GM19240 (cell line): ENCODE measurements around the gene ZNF536.

ENCODE experiments used
- DNase-seq: peaks from one replicate; pipeline ENCODE4 v3.0.0; 2011; ENCODE audit warnings: low spot score; ENCODE audit not compliant: insufficient read length

ZNF536 gene

DNA sequence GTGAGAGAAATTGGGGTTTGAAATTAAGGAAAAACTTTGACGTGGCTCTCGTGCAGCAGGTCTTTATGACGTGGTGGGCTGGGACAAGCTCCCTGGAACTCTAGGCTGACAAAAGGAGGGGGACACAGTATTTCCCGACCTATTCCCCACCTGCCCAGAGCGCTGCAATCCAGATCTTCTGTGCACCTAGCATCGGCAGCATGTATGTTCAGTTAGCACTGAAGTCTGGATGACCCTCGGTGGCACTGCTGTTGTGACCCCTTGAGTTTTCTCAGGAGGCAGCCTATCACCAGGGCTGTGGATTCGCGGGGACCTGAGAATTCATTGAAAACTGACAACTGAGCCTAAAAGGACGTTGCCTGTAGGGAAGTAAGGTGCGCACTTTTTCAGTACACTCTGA is 9.1 kb upstream of the ZNF536 start:
- DNase-seq: no peak

DNA sequence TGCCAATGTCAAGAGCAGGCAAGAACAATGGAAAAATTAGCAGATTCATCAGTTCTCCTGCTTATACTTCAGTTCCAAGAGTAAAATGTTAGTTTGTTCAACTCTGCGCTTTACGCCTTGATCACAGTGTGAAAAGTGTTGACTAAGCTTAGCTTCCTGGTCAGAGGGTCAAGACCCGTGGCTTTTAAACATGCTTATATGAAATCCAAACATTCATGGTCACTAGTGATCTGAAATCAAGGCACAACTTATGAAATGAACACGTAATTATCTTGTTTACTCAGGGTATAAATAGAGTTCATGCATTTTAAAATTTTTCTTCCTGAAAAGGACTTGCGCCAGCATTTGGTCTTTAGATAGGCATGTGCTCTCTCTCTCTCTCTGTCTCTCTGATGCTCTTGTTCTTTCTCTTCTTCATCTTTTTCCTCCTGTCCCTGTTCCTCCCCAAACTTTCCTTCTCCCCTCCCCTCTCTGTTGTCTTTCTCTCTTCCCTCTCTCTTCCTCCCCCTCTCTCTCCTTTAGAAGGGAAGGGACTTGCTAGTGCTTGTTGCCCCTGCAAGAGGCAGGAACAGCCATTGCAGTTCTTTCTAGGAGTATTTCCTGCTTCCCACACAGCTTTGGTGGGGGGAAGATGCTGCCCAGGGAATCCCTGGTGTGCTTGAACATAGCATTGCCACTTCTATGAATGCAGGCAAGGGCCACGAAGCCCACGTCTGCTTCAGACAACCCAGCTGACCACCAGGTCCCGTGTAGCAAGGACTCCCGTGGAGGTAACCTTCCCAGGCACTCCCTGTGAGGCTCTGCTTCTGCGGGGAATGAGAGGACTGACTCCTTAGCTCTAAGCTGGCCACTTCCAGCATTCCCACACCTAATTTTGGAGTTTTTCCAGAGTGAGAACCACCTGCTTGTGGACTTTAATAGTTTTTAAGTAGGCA is 7.1 kb upstream of the ZNF536 start:
- no peak for DNase-seq

DNA sequence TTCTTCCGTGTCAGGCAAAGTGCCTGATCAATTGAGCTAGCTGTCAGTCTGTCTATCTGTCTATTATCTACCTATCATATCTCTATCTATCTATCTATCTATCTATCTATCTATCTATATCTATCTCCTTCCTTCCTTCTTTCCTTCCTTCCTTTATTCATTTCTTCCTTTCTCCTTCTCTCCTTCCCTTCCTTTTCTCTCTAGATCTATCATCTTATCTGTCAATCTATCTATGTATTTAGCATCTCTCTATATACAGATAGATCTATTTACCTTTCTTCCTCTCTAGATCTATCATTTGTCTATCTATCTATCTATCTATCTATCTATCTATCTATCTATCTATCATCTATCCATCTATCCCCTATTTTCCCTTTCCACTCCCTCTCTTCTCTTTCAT is 5.9 kb upstream of the ZNF536 start:
- no peak for DNase-seq

DNA sequence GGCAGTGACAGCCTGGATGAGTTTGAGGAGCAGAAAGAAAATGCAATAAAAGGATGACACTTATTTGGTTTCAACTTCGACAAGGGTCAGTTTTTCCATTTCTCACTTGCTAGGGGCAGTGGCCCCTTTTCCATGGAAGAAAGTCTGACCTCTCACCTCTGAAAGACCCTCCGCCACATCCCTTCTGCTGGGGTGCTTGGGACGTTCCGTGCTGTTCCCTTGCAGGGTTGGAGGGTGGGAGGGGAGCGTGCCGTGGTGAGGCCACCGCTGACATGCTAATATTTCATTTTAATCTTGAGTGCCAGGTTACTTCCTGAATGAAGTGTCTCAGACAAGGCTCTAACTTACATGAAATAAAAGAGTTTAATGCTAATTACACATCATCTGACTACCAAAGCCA is 5.2 kb upstream of the ZNF536 start:
- no peak for DNase-seq

DNA sequence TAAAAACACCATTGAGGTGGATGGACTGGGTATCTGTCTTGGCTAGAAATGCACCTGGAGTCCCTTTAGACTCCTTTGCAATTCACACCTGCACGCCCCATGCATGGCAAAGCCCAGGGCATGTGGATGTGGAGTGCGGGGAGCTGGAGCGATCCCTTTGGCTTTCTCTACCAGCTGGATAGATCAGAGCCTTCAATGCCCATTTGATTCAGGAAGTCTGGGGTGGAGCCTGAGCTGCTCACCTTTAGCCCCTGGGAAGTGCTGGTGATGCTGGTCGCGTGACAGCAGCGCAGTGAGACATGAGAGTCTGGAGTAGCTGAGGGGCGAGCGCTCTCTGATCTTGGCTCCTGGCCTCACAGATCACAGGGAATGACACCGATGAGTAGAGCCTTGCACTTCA is 4.8 kb upstream of the ZNF536 start:
- no peak for DNase-seq

DNA sequence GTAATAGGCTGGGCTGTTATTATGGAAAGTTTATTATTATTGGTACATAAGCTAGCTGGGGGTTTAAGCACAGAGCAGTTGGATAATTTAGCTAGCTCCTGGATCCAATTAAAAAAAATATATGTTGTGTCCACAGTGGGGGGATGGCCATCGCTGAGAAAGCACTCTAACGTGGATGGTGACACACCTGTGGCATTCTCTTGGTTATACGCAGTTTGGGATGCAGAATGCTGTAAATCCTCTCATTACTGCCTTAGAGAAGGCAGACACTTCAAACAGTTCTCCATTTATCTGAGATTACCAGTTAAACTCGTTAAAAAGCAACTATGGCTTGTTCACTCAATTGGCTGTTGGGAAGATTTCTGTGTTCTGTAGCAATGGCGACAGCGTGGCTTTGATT is 2.4 kb upstream of the ZNF536 start:
- DNase-seq: no peak

DNA sequence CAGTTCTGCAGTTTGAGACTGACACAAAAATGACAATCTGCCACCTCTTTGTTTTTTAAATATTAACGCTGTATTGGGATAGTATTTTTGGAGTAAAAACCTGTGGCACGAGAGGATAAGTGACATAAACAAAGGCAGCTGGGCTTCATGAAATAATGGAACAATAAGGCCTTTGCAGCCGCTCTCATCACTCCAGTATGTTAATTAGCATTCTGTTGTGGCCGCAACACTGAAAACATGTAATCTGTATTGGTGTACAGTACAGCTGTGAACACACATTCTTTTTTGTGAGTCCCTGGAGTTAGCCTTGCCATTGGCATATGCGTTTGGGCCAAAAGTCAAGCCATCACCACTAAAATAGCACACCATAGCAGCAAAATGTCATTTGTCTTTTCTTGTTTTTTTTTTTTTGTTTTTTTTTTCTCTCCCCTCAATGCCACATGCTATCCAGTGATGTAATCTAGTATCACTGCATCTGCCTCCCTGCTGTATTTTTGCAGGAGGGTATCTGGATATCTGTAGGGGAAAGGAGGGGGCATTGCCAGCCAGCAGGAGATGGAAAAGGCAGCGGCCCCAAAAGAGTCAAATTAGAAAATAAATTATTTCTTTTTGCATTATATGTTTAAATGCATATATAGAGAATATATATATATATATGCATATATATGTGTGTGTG is 885 bp upstream of the ZNF536 start:
- DNase-seq: no peak

DNA sequence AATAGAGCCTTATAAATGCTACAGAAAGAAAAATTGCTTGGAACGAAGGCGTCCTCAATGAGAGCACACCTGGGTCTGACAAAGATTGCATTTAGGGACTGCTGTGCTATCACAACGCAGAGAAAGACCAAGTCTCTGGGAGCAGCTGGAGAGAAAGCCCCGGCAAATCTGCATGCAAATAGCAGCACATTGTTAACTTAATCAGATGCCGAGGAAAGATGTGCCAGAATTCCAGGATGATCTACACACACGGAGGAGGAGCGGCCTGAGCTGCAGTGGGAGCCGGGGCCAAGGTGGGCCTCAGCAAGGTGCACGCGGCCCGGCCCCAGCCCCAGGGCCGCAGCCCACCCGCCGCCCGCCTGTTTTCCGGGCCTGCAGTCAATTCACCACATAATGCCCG is 1.4 kb downstream of the ZNF536 start:
- DNase-seq: no peak

DNA sequence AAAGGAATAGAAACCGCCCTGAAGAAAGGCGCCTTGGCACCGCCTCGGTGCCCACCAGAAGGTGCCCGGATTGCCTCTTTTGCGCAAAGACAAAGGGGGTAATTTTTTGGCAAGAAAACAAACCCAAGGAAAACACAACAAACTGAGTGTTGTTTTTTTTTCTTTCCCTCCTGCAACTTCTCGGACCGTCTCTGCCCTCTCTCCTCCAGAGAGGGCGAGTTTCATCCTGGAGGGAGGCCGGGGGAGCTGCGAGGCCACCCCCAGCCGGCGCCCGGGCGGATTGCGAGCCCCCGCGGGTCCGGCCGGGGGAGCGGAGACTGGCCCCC is 2.3 kb downstream of the ZNF536 start:
- DNase-seq: no peak

DNA sequence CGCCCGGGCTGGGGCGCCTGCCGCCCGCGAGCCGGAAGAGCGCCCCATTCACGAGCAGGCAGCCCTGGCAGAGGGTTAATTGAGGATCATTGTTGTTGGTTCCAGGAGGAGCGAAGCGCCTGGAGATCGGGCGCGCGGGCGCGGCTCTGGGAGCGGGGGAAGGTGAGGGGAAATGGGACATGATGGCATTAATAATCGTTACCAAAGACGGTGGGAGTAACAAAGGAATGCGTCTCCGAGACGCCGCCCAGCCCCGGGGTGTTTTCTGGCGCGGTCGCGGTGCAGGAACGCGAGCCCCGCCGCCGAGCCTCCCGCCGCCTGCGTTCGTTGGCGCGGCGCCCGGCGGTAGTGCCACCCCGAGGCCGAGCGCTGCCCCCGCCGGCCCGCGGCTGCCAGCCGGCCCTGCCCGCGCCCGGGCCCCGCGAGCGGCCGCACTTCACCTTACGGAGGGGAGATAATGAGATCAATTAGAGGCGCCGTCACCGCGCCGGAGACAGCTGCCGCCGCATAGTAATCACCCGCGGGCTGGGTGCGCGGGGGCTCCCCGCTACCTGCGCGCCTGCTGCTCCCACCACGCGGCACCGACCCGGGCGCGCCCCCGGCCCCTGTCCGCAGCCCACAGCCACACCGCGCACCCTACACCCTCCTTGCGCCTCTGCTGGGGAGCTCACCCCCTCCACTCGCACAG is 2.8 kb downstream of the ZNF536 start:
- DNase-seq: no peak

DNA sequence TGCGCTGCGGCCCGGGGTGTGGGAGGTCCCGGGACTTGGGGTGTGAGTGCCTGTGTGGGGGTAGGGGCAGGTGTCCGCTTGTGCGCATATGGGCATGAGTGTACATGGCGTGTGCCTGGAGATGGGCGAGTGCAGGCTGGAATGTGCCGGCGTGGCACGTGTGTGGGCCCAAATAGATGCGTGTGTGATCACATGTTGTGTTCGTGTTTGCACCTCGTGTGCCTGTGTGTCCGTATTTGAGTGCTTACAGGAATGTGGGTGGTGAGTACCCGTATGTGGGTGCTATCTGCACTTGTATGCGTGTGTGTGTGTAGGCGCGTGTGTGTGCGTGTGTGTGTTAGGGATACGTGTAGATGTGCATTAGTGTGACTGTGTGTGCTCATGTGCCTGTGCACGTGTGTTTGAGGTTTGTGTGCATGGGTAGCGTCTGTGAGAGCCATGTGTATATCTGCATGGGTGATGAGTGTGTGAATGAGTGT is 3.4 kb downstream of the ZNF536 start:
- DNase-seq: no peak

DNA sequence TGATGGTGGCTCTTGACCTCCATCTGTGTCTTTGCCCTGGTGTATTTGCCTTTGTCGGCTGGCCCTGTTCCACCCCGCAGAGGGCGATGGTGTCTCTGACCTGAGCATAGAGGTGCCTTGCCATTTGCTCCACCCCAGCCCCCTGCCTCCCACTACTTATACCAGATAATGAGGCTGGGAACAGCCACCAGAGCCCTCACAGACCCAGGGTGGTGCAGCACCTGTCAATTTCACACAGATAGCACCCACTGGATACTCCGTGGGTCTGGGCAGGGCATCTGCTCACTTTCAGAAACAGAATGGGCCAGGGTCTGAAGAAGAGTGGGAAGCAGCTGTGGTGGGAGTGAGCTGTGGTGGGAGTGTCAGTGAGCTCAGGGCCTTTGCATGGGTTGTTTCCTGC is 4.1 kb downstream of the ZNF536 start:
- DNase-seq: no peak

DNA sequence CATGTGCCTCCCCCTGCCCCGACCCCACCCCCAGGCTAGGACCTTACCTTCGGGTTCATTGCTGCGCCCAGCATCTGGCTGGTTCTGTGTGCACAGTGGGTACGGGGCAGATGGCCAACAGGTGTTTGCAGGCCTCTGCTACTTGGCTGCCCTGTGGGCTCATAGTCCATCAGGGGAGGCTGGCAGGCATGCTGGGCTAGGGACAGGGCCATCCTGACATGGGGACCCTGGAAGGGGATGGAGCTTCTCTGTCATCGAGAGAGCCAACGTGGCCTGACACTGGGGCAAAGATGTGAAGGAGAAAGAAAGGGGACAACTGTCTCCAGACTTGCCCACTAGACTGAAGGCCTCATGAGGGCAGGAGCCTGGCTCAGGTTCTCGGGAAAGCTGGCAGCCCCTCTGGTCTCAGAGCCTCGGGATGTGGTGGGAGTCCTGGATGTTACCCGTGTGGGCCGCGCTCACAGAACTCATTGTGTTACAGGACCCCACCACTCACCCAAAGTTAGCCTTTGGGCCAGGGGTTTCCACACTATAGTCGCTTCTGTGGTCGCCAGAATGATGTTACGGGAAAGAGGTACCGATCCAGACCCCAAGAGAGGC is 4.7 kb downstream of the ZNF536 start:
- no peak for DNase-seq

DNA sequence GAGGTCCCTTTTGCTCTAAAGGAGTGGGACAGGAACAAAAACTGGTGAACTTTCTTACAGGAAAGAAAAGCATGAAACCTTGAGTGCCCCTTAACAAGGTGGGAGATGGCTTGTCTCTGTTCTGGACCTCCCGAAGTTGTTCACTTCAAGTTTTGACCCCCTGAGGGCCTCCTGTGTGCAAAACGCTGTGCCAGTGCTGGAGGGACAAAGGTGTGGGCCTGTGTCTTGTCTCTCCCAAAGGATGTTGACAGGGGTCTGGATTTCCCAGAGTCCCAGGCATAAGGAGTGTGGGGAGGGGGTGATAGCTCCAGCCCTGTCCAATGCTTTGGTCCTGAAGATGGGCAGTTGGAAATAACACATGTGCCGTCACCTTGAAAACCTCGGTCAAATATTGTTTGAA is 6.5 kb downstream of the ZNF536 start:
- DNase-seq: no peak

DNA sequence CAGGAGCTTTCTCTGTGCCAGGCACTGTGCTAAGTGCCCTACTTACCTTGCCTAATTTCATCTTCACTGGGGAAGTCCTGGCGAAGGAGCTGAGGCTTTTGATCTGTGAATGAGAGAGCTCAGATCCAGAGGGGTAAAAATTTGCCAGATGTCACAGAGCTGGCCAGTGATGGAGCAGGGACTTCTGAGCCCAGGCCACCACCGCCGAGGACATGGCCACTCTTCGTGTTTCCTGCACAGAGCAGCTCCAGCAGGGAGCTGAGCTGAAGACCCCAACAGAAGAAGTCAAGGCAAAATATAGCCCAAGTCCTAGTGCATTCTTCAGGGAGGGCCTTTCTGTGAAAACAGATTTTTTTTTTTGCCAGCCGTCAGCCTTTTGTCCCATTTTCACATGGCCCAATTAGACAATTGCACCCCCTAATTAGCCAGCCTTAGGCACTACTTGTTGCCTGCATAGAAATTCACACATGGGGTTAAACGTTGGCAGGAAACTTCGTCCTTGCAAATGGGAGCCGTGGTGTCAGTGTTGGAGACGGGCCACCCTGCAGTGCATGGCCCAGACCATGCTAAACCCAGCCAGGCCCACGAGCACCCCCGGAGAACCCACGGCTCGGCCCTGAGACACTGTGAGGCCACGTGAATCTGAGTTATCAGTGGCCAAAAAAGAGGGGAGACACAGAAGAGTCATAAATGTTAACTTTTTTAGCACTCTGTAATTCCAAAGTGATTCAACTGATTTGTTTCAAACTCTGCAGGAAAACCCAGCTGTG is 7.8 kb downstream of the ZNF536 start:
- DNase-seq: no peak

DNA sequence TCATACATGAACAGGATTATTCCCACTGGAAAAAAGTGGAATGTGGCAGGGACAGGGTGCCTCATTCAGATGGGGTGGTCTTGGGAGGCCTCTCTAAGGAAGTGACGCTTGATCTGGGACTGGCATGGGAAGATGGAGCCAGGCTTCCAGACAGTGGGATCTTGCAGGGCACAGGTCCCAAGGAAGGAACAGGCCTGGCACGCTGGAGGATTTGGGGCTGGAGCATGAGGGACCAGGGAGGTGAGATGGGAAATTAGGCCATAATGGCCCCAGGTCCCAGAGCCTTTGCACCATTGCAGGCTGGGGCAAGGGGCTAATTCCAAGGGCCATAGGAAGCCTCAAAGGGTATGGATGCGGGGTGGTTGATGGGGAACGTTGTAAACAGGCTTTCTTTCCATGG is 9.2 kb downstream of the ZNF536 start:
- no peak for DNase-seq

DNA sequence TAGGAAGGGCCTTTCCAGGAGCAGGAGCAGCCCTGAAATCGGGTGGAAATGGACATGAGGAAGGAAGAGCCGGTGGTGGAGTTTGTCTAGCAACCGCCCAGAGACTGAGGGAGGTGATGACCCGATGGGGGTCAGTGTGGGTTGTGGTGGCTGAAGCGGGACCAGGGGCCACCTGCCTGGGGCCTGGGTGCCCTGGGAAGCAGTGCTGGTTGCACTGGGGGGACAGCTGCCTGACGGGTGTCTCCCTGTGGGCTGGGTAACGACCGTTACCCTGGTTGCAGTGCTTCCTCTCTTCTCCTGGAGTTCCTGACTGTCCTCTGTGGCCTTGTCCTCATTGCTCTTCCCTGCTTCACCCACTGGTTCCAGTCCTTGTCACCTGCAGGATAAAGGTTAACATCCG is 13.0 kb downstream of the ZNF536 start:
- no peak for DNase-seq

DNA sequence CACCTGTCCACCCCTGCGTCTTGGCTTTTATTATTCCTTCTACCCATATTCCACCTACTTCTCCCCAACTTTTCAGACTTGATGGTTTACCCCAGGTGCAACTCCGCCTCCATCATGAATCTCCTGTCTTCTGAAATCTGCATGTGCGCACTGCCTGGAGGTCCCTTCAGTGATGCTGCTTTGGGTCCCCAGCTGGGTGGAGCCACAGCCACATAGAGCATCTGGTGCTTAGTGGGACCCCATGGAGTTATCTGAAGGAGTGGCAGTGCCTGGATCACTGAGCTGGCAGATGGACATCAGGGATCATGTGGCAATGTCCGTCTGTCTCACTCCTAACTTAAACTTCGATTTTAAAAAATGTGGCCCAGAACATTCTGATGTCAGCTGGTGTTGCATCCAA is 13.5 kb downstream of the ZNF536 start:
- no peak for DNase-seq

DNA sequence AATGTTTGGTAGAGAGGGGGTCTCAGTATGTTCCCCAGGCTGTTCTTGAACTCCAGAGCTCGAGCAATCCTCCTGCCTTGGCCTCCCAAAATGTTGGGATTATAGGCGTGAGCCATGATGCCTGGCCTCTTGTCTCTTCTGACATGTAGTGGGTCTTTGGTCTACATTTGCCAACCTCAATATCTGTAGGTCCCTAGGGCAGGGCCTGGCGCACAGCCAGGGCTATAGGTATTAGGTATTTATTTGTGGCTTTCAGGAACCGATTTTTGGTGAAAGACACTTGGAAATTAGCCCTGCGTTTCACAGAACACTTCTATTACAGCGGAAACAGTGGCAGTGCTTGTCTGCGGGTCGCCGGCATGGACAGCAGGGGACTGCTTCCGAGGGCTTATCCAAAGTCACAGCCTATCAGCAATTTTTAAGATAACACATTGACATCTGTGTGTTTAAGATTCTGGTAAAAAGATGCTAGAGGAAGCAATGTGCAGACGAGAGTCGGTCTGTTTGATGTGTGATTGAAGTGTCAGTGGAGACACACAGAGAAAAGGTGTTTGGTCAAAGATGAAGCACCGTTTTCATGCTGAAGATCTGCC is 14.5 kb downstream of the ZNF536 start:
- DNase-seq: no peak

DNA sequence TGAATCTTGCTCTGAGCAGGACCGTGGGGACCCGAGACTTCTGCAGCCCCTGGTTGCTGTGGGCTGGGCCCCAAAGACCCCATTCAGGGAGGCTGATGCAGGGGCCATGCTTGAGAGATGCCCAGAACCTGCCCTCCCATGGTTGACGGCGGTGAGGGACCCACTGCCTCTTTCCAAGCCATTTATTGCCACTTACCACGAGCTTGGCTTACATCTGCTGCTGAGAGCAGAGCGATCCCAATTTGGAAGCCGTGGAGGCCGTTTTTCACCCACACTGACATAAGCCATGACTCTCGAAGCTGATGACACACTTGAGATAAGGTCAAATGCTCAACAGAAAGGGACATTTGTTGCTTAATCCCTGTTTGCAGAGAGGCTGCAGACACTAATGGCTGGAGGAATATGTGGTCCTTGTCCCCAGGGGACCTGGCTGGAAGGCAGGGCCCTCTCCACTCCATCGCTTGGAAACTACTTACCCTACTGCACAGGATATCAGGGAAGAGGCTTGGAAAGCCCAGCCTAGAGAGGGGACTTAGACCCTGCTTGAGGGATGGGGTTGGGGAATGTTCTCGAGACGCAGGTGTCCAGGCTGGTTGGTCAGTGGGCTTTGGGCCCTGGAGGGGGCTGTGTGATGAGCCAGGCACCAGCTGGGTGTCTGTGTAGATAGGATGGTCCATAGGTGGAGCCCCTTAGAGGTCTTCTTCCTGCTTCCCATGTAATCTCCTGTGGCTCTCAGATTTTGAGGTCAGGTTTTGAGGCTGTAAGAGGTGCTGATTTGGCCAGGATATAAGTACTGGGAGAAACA is 15.3 kb downstream of the ZNF536 start:
- no peak for DNase-seq
